ENCODE measurements around the gene PLEKHG4B.

DNA sequence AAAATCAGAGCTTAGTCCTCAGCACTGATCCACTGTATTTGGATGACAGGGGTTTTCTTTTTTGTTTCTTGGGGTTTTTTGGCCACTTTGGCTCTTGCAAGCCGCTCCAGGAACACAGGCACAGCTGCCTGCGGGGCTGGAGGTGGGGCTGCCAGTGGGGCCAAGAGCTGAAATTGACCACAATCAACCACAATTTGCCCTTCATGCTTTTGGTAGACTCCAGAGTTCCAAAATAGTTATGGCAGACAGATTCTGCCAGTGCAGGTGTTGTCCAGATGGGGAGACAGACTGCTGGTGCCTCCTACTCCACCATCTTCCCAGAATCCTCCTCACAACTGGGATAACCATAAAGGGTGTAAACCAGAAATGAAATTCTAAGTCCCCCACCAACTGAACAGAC is 36.5 kb downstream of the PLEKHG4B start:
- TF ChIP-seq POLR2A (IDR thresholded peaks at IDR 0.05; ENCODE audit: low read length) (no peak), GATA1 (IDR thresholded peaks at IDR 0.05; ENCODE audit: low read depth, low read length) (no peak)
